CD1c-positive myeloid dendritic cell (primary cell): ENCODE results near the gene ALDOC.

Source experiments
- DNase-seq: peaks from one replicate; pipeline ENCODE4 v3.0.0-alpha.2; 2016; ENCODE audit errors: extremely low spot score

Gene ALDOC

GRCh38 chr17:28552176-28552999 lies 24.3 kb downstream of the ALDOC start, which contains the start of gene UNC119:
Gene UNC119, minus strand, starts transcription at chr17:28552624. Its CDS starts 67 bp downstream, at chr17:28552557.
- DNase-seq, result peak; percentile 85

DNA sequence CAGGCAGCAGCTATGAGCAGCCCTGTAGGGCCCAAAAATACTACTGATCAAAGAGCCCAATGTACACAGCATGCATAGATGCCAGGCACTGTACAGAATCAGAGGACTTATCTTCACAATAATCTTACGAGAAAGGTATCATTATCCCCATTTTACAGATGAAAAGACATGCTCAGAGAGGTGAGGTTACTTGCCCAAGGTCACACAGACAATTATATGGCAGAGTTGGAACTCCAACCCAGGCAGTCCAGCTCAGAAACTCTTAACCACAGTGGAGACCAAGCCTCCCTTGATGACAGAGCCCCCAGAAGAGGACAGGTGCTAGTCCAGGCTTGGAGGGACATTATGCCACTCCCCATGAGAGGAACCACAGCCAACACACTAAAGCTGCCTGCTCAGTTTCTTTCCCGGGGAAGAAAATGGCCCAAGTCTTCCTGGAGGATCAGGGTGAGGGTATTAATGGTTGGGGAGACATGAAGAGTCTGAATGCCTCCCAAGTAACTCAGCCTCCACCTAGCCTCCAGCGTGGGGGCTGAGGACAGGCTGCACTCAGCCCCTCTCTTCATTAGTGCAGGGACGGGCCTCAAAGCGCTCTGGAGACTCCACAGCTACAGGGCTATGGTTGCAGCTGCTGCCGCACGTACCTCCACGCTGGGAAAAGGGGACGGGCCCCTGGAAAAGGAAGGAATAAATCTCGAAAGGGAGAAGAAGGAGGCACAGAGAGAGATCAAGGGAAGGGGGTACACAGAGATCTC lies 25.1 kb downstream of the ALDOC start:
- DNase-seq, result no peak

DNA sequence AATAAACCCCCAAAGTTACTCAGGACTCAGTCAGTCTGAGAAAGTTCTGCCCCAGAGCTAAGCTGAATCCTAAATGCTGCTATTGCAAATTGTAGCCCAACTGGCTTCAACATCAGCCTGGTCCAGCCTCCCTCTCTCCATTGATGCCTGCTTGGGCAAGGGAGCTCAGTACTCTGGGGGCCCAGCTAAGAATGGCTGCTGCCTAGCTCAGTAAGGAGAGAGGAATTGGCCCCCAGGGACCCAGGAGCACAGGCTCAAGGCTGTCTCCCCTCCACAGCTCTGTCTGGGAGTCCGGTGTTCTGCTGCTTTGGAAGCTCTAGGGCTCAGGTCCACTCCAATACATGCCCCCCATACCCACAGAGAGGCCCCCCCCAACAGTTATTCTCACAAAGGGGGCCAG lies 25.8 kb downstream of the ALDOC start:
- DNase-seq, result no peak

DNA sequence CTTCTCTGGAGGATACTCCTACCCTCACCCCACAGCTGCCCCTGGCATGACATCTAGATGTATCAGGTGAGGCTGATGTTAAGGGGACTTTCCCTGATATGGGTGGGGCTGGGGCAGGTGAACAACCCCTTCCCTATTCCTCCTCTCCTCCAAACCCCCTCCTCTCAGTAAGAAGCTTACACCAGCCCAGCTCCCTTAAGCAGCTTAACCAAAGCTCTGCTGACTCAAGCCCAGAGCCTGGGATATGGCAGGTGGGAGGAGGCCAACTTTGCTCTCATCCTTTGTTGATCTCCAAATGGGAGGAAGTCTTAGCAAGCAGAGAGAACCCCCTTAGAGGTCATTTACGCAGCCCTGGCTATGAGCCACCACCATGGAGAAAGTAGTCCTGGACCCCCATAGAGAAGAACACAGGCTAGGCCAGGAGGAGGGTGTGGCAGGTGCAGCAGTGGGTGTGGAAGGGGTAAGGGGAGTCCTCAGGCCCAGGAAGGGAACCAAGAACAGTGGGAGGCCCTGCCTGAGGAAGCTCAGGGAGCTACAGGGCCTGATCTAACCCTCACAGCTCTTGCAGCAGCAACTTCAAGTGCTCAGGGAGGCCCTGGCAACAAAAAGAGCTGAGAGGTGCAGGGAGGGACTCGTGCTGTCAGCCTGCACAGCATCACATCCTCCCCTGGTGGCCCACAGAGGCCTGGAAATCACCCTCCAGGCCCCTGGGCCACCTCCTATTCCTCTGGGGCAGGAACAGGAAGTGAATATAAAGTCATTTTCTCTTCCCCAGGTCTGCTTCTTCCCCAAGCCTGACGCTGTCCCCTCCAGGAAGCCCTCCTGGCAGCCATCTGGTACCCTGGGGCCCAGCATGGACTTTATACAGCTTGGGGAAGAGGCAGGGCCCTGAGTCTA lies 27.2 kb downstream of the ALDOC start:
- DNase-seq, result peak; percentile 83

DNA sequence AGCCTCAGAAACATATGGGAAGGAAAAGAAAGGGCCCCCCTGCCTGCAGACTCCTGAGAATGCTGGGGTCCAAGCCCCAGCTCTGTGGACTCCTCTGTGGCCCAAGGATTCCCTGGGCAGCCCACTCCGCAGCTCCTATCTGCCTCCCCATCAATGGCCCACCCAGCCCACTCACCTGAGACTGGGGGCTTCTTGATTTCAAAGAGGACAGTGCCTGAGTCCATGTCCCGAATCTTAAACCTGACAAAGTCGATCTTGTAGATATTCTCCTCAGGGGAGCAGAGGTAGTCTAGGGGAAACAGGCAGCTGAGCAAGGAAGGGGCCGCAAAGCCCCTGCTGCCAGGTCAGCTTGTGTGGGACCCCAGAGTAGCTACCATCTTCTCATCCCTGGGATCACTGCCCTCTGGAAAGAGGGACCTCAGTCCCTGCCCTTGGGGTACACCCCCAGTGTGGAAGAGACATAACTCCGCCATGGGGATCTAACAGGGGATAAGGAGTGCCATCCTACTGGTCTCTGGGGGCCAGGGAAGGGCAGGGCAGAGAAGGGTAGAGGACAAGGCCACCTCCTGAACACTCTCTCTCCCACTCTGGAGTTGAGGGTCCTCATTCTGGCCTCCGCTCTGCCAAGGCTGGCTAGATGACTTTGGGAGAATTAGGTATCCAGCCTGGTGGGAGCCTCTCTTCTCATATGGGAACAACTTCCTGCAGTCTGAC lies 28.1 kb downstream of the ALDOC start:
- no peak for DNase-seq

DNA sequence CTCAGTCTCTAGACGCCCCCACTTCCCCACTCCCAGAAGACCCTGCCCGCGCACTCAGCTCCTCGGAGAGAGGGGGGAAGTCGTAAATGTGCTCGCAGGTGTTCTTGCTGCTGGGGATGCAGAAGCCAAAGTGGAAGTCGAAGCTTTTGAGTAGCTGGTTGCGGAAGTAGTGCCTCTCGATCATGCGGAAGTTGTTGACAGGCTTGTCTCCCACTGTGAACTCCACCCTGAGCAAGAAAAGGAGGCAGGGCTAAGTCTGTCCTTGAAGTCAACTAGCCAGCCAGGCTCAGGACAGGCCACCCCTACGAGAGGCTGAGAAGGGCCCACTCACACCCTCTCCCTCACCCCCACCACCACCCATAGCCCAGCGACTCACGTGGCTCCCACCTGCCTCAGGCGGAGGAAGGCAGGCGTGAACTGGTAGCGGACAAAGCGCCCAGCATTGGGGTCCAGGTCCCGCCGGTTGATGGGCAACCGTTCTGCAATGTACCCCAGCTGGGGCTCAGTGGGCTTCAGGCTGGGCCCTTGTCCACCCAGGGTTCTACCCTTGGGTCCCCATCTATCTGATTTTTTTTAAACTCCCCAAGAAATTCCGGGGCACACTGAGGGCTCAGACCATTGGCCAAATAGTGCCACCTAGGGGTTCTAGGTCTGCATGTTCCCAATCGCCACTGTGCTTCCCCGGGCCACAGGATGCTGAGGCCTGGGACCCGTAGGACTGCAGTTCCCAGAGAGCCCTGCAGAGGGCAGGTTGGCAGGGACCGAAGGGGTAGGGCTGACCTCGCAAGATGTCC lies 28.9 kb downstream of the ALDOC start:
- DNase-seq, result peak; percentile 85

- DNase-seq, result no peak
Measured at GRCh38 chr17:28547096-28547622, 29.5 kb downstream of the ALDOC start.

DNA sequence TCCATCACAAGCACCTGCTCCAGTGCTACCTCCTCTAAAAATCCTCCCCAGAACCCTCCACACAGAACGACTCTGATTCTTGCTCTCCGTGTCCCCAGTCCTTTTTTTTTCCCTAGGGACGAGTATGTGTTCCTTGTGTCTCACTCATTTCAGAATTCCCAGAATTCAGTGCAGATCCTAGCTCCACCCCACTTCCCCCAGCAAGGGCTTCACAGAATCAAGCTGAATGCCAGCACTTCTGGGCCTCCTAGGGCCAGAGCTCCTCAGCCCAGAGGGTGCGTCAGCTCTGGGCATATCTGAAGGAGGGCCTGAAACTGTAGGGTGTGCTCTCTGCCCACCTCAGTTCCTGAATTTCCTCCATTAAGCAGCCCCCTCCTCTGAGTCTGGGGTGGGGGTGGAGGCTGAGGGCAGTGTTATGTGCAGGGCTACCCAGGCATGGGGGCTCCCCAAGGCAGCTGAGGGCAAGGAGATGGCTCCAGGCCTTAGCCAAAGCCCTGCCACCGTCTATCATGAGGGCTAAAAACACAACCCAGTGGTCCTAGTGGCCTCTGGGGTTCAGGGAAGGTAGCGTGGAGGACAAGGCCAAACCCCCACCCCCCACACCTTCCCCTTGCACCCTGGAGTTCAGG lies 30.8 kb downstream of the ALDOC start:
- DNase-seq, result no peak

- no peak for DNase-seq
Measured at GRCh38 chr17:28545141-28545503, 31.6 kb downstream of the ALDOC start.

DNA sequence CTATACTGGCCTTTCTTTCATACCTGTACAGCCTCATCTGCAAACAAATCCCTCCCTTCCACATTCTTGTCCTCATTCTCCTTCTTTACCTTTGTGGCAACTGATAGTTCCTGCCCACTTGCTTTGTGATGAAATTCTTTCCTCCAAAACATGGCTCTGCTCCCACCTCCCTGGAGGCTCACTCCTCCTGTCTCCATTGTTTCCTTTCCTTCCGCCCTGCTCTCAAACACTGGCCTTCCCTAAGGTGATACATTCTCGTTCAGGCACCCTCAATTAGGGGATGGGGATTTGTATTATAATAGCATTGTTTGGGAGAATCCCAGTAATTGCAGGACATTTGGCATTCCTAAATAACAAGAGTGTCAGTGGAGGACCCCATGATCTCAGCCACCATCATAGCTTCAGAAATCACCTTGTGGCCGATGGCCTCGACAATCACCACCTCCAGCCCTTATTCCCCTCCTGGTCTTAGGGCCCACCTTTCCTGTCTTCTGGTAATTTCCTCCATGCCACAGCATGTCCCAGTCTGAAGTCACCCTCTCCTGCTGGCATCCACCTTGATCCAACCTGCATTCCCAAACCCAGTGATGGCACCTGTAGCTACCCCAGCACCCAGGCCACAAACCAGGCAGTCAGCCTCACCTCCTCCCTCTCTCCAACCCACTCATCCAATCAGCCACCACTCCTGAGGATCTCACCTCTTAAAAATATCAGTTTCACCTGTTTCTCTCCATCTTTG lies 32.1 kb downstream of the ALDOC start:
- DNase-seq, result no peak

DNA sequence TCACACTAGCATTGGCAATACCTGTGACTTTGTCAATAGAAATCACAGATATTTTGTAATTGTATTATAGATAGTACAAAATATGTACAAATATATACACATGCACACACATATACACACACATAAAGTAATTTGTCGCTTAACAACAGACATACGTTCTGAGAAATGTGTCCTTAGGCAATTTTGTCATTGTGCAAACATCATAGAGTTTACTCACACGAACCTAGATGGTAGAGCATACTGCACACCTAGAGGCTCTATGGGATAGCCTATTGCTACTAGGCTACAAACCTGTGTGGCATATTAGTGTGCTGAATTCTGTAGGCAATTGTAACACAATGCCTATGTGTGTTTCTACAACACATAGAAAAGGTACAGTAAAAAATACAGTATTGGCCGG lies 35.3 kb downstream of the ALDOC start:
- DNase-seq, result no peak

- no peak for DNase-seq
Measured at GRCh38 chr17:28540231-28540630, 36.5 kb downstream of the ALDOC start.

DNA sequence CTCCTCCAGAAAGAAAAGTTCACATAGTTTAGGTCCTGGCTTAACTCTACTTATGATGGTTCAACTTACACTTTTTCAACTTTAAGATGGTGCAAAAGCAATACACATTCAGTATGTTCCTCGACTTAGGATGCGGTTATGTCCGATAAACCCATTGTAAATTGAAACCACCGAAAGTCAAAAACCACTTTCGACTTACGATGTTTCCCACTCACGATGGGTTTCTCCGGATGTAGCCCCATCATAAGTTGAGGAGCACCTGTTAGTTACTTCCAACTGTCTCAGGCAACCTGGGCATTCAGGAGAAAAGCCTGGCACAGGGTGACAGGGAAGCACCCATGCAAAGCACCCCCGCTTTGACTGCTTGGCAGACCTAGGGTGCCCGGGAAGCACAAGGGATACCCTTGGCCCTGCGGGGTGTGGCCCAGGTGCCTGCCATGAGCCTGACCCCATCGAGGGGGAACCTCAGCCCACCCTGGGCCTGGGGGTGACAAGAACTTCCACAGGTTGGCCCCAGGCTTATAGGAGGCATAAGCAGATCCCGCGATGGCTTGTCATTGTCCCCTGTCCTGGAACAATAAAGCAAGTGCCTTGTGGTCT lies 38.3 kb downstream of the ALDOC start:
- no peak for DNase-seq

- DNase-seq, result no peak
Measured at GRCh38 chr17:28537219-28537610, 39.5 kb downstream of the ALDOC start.

- DNase-seq, result no peak
Measured at GRCh38 chr17:28536532-28537218, 40.0 kb downstream of the ALDOC start.

DNA sequence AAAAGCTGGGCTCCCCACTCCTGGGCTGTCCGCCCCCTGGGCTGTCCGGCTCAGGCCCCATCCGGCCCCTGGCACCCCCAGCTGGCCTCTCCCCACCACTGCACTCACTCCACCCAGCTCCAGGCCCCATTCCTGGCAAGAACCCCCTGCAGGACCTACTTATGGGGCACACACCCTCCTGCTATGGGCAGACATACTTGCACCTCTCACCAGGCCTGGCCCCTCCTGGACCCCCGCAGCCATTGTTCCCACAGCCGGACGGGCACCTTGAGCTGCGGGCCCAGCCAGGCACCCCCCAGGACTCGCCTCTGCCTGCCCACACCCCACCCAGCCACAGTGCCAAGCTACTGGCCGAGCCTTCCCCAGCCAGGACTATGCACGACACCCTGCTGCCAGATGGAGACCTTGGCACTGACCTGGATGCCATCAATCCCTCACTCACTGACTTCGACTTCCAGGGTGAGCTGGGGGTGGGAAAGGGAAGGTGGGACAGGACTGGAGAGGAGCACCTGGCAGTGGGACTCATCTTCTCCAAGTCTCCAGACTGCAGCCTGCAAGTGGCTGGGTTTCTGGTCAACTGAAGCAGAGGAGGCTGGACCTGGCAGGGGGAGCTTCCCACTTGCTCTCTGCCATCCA lies 41.8 kb downstream of the ALDOC start:
- no peak for DNase-seq

- DNase-seq, result no peak
Measured at GRCh38 chr17:28533091-28533807, 43.4 kb downstream of the ALDOC start.
